Immature natural killer cell (primary cell): ENCODE data around the gene SPECC1. TPM values are rescaled to one million over a fixed set of nuclear protein-coding genes. Genes with fewer than 3 reads are reported as not detected.
"Not testable (repeated sequence)": the region's sequence is repeated elsewhere in the genome, so short reads cannot be mapped to it uniquely, and the experiment has no call there.

ENCODE experiments used
- DNase-seq, 3 donors: peaks; one replicate each; pipeline ENCODE4 v3.0.0; 2022; ENCODE audit warnings: mixed read lengths in 1 of 3
- H3K27ac Mint-ChIP-seq, 6 donors: one replicate each; pipeline ENCODE4 v1.8.0; 2020; ENCODE audit warnings: mixed read lengths in 6 of 6, mild to moderate bottlenecking in 5 of 6, inconsistent platforms in 4 of 6, moderate library complexity in 3 of 6
- H3K27me3 Mint-ChIP-seq, 3 donors: one replicate each; pipeline ENCODE4 v1.8.0; 2020 to 2021; ENCODE audit warnings: low read depth in 3 of 3, mild to moderate bottlenecking in 3 of 3, mixed read lengths in 3 of 3, moderate library complexity in 3 of 3, inconsistent platforms in 1 of 3
- H3K36me3 Mint-ChIP-seq, 3 donors: one replicate each; pipeline ENCODE4 v1.8.0; 2020; ENCODE audit warnings: mixed read lengths in 3 of 3, inconsistent platforms in 2 of 3, mild to moderate bottlenecking in 2 of 3
- H3K4me1 Mint-ChIP-seq, 2 donors: one replicate each; pipeline ENCODE4 v1.8.0; 2020; ENCODE audit warnings: inconsistent platforms in 2 of 2, mild to moderate bottlenecking in 2 of 2, mixed read lengths in 2 of 2, moderate library complexity in 1 of 2
- H3K4me3 Mint-ChIP-seq, 5 donors: one replicate each; pipeline ENCODE4 v1.8.0; 2020; ENCODE audit warnings: mild to moderate bottlenecking in 5 of 5, mixed read lengths in 5 of 5, inconsistent platforms in 3 of 5, moderate library complexity in 3 of 5
- H3K9me3 Mint-ChIP-seq, 6 donors: one replicate each; pipeline ENCODE4 v1.8.0; 2020; ENCODE audit warnings: mild to moderate bottlenecking in 6 of 6, mixed read lengths in 6 of 6, inconsistent platforms in 4 of 6, moderate library complexity in 3 of 6
- polyA plus RNA-seq, 3 donors: library from polyadenylated mRNA; unstranded; fragments of 300-500 nt; fragmentation: Illumina TruSeq; gene quantifications; one replicate each; pipeline ENCODE4 v1.2.3, GENCODE V29; 2021

SPECC1 gene
- polyA plus RNA-seq, 3 donors from 2014 or later, result 6.0 to 43.3 (median 25.5) TPM

- Mint-ChIP-seq H3K27ac (no peak overlapping the region), H3K4me3 (peak overlapping the region in 2 of 5 donors; percentile 29 to 62)
Measured at GRCh38 chr17:19992803-19993713, 16.1 kb upstream of the SPECC1 start.

GRCh38 chr17:19996086-19996485, 13.1 kb upstream of the SPECC1 start:
- Mint-ChIP-seq H3K27ac (no peak overlapping the region), H3K4me3 (no peak overlapping the region), H3K9me3 (no peaks in the 10 kb centered on the region), H3K4me1 (peaks cover 0 to 1% of the 10 kb centered on the region in 2 donors), H3K27me3 (peaks cover 2 to 14% (median 8%) of the 10 kb centered on the region in 3 donors), H3K36me3 (no peaks in the 10 kb centered on the region)
- no peak for DNase-seq

More at GRCh38 chr17:19992803-19993713, 16.1 kb upstream of the SPECC1 start:
- Mint-ChIP-seq H3K4me1 (peaks cover 0 to 1% of the 10 kb centered on the region in 2 donors), H3K9me3 (no peaks in the 10 kb centered on the region), H3K36me3 (no peaks in the 10 kb centered on the region), H3K27me3 (peaks cover 2 to 9% (median 5%) of the 10 kb centered on the region in 3 donors)
- peak; percentile 69 to 75 (median 74) for DNase-seq

- Mint-ChIP-seq H3K27ac (no peak overlapping the region), H3K9me3 (no peaks in the 10 kb centered on the region), H3K4me1 (peaks cover 0 to 1% of the 10 kb centered on the region in 2 donors), H3K4me3 (no peak overlapping the region), H3K27me3 (peaks cover 2 to 14% (median 8%) of the 10 kb centered on the region in 3 donors), H3K36me3 (no peaks in the 10 kb centered on the region)
- DNase-seq, result no peak
Measured at GRCh38 chr17:19996502-19996901, 12.7 kb upstream of the SPECC1 start.

GRCh38 chr17:20008242-20009051, 712 bp upstream of the SPECC1 start:
- peak overlapping the region in 5 of 6 donors; percentile 22 to 73 (median 57) for H3K27ac Mint-ChIP-seq
- no peak for DNase-seq
- peak overlapping the region; percentile 87 to 95 (median 91) for H3K4me3 Mint-ChIP-seq
- H3K4me1 Mint-ChIP-seq, result peaks cover 9 to 18% of the 10 kb centered on the region in 2 donors
- H3K36me3 Mint-ChIP-seq, result no peaks in the 10 kb centered on the region
- peaks cover 11 to 22% (median 16%) of the 10 kb centered on the region in 3 donors for H3K27me3 Mint-ChIP-seq
- H3K9me3 Mint-ChIP-seq, result no peaks in the 10 kb centered on the region

GRCh38 chr17:20009052-20009301, 182 bp upstream of the SPECC1 start:
- no peak for DNase-seq
- Mint-ChIP-seq H3K27me3 (peaks cover 13 to 22% (median 16%) of the 10 kb centered on the region in 3 donors), H3K9me3 (no peaks in the 10 kb centered on the region), H3K4me3 (peak overlapping the region; percentile 87 to 95 (median 91)), H3K27ac (peak overlapping the region in 5 of 6 donors; percentile 22 to 73 (median 57)), H3K36me3 (no peaks in the 10 kb centered on the region), H3K4me1 (peaks cover 9 to 18% of the 10 kb centered on the region in 2 donors)

GRCh38 chr17:20010099-20010863, 1.1 kb downstream of the SPECC1 start:
- H3K36me3 Mint-ChIP-seq, result no peaks in the 10 kb centered on the region
- DNase-seq, result peak in 1 of 3 donors; percentile 2
- H3K27me3 Mint-ChIP-seq, result peaks cover 11 to 27% (median 13%) of the 10 kb centered on the region in 3 donors
- peak overlapping the region in 2 of 6 donors; percentile 41 to 80 for H3K27ac Mint-ChIP-seq
- no peaks in the 10 kb centered on the region for H3K9me3 Mint-ChIP-seq
- H3K4me3 Mint-ChIP-seq, result peak overlapping the region; percentile 64 to 89 (median 85)
- H3K4me1 Mint-ChIP-seq, result peaks cover 9 to 18% of the 10 kb centered on the region in 2 donors

GRCh38 chr17:20010936-20011335, 1.8 kb downstream of the SPECC1 start:
- H3K27me3 Mint-ChIP-seq, result peaks cover 9 to 27% (median 9%) of the 10 kb centered on the region in 3 donors
- no peak for DNase-seq
- H3K27ac Mint-ChIP-seq, result no peak overlapping the region
- no peaks in the 10 kb centered on the region for H3K36me3 Mint-ChIP-seq
- no peaks in the 10 kb centered on the region for H3K9me3 Mint-ChIP-seq
- peak overlapping the region; percentile 30 to 89 (median 85) for H3K4me3 Mint-ChIP-seq
- H3K4me1 Mint-ChIP-seq, result peaks cover 9 to 18% of the 10 kb centered on the region in 2 donors

- no peak for DNase-seq
- H3K27ac Mint-ChIP-seq, result no peak overlapping the region
- no peaks in the 10 kb centered on the region for H3K9me3 Mint-ChIP-seq
- H3K36me3 Mint-ChIP-seq, result peaks cover 0 to 1% (median 0%) of the 10 kb centered on the region in 3 donors
- H3K4me3 Mint-ChIP-seq, result no peak overlapping the region
- H3K27me3 Mint-ChIP-seq, result peaks cover 8 to 23% (median 9%) of the 10 kb centered on the region in 3 donors
- peaks cover 9 to 18% of the 10 kb centered on the region in 2 donors for H3K4me1 Mint-ChIP-seq
Measured at GRCh38 chr17:20012017-20012536, 2.9 kb downstream of the SPECC1 start.

- not testable (repeated sequence) for H3K27ac Mint-ChIP-seq, H3K36me3 Mint-ChIP-seq, H3K4me3 Mint-ChIP-seq, H3K4me1 Mint-ChIP-seq, DNase-seq, H3K9me3 Mint-ChIP-seq
- peaks cover 4 to 14% (median 5%) of the 10 kb centered on the region in 3 donors for H3K27me3 Mint-ChIP-seq
Measured at GRCh38 chr17:20016475-20016992, 7.4 kb downstream of the SPECC1 start.

GRCh38 chr17:20022701-20023100, 13.5 kb downstream of the SPECC1 start:
- Mint-ChIP-seq H3K4me1 (no peaks in the 10 kb centered on the region), H3K4me3 (no peak overlapping the region), H3K27ac (no peak overlapping the region), H3K36me3 (peaks cover 0 to under 1% (median 0%) of the 10 kb centered on the region in 3 donors), H3K27me3 (peaks cover 2 to 3% (median 2%) of the 10 kb centered on the region in 3 donors), H3K9me3 (no peaks in the 10 kb centered on the region)
- no peak for DNase-seq

- Mint-ChIP-seq H3K27me3 (peaks cover 0 to 4% (median 0%) of the 10 kb centered on the region in 3 donors), H3K4me1 (peaks cover 5 to 13% of the 10 kb centered on the region in 2 donors), H3K27ac (no peak overlapping the region), H3K9me3 (no peaks in the 10 kb centered on the region), H3K36me3 (no peaks in the 10 kb centered on the region), H3K4me3 (no peak overlapping the region)
- DNase-seq, result no peak
Measured at GRCh38 chr17:20026960-20027359, 17.8 kb downstream of the SPECC1 start.

GRCh38 chr17:20028443-20028842, 19.3 kb downstream of the SPECC1 start:
- Mint-ChIP-seq H3K4me3 (no peak overlapping the region), H3K9me3 (no peaks in the 10 kb centered on the region), H3K36me3 (no peaks in the 10 kb centered on the region), H3K4me1 (peaks cover 8 to 23% of the 10 kb centered on the region in 2 donors), H3K27ac (no peak overlapping the region), H3K27me3 (peaks cover 0 to 5% (median 4%) of the 10 kb centered on the region in 3 donors)
- no peak for DNase-seq

- Mint-ChIP-seq H3K4me3 (peak overlapping the region in 1 of 5 donors; percentile 29), H3K27ac (peak overlapping the region in 1 of 6 donors; percentile 40)
Measured at GRCh38 chr17:20032636-20033035, 23.5 kb downstream of the SPECC1 start.

More at GRCh38 chr17:20032636-20033035, 23.5 kb downstream of the SPECC1 start:
- peaks cover 8 to 23% of the 10 kb centered on the region in 2 donors for H3K4me1 Mint-ChIP-seq
- no peaks in the 10 kb centered on the region for H3K36me3 Mint-ChIP-seq
- peaks cover 0 to 5% (median 1%) of the 10 kb centered on the region in 3 donors for H3K27me3 Mint-ChIP-seq
- no peaks in the 10 kb centered on the region for H3K9me3 Mint-ChIP-seq
- no peak for DNase-seq
